ENCODE data around the gene NCKAP5. TPM values are rescaled to one million over a fixed set of nuclear protein-coding genes. Genes with fewer than 3 reads are reported as not detected.

The NCKAP5 gene
- total and polyA plus RNA-seq, 2 of the 13 experiments (the other 11 are each of a cell fraction or from before 2014, with no cell fraction given) = 0.01 TPM; not detected in 1

DNA sequence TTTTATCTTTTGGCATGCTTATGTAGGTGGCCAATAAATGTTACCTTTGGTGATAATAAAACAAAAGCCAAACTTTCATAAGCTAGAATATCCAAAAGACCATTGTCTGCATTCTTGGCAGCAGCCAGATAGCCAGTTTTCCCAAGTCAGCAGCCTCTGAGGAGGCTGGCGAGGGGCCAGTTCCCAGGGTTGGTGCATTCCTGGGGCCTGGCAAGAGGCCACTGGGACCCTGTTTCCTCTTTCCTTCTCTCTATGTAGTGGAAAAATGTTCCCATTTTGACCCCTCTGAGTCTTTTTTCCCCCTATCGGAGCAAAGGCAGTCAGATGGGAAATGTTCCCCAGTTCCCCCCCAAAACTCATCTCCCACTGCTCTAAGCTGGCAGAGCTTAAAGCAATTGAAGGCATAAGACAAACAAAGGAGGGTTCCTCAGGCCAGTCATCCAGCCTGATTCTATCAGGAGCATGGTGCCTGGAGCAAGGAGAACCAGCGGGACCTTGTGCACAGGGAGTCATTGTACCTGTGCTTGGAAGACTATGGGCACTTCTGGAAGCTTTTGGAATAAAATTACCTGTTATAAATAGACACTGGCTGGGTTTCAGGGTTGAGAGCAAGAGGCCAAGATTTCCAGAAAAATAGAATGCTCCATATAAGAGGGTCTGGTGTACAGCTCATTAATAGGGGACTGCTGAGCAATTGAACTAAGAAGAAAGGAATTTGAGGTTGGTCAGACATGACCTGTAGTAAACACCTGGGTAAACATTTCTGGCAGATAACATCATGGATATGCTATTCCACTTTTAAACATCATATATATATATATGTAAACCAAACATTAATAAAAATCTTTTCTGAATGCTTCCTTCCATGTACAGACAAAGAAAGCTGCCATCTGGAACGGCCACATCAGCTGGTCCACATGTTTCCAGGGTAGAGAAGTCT is 63.4 kb downstream of the NCKAP5 start:
- no peak for ATAC-seq
- 32% methylated on average over 4 of the region's 4 CpGs for WGBS (ENCODE audit: low lambda C conversion rate)
- no peak for FAIRE-seq
- no peak for DNase-seq (ENCODE audit: low spot score)
- Histone ChIP-seq H4K20me1 (ENCODE audit: insufficient read depth, low read length) (no peaks in the 10 kb centered on the region), H3K4me2 (ENCODE audit: low read depth, low read length) (no peak overlapping the region), H3K79me2 (ENCODE audit: insufficient read depth, low read length) (no peaks in the 10 kb centered on the region), H3K9ac (ENCODE audit: insufficient read depth, low read depth, low read length) (no peak overlapping the region), H3K27me3 (ENCODE audit: control insufficient read depth in 1 of 2, insufficient read depth in 2 of 2, low read length in 2 of 2) (no peaks in the 10 kb centered on the region), H3K36me3 (replicated peaks in 1 of 2; ENCODE audit: control insufficient read depth in 1 of 2, insufficient read depth in 2 of 2, low read length in 2 of 2) (no peaks in the 10 kb centered on the region), H3K4me3 (replicated peaks in 1 of 3; ENCODE audit: insufficient read depth in 1 of 3, low read depth in 2 of 3, low read length in 3 of 3) (no peak overlapping the region), H3K4me1 (ENCODE audit: insufficient read depth, low read length) (no peaks in the 10 kb centered on the region), H2AFZ (ENCODE audit: low read length) (no peak overlapping the region), H3K27ac (ENCODE audit: extremely low read length, insufficient read depth, low read length) (no peak overlapping the region), H3K9me3 (ENCODE audit: low read length) (no peaks in the 10 kb centered on the region)
- in situ Hi-C loops (cut with HindIII; ENCODE audit: extremely low pct_ligation_motif_present, low pct_unique_long_range_greater_than_20kb) (no loop called here), intact Hi-C loops (cut with micrococcal nuclease; ENCODE audit: unreplicated experiment) (no loop called here)
- TF ChIP-seq CREM (IDR thresholded peaks at IDR 0.05) = no peak
- TF ChIP-seq CREM (CRISPR knock-in tag; IDR thresholded peaks at IDR 0.05) = no peak
- no peak for TF ChIP-seq KLF12 (CRISPR knock-in tag; IDR thresholded peaks at IDR 0.05; ENCODE audit: borderline replicate concordance)
- no peak for TF ChIP-seq ELF1 (CRISPR knock-in tag; IDR thresholded peaks at IDR 0.05)
- no peak for TF ChIP-seq ZNF138 (CRISPR knock-in tag; IDR thresholded peaks at IDR 0.05; ENCODE audit: low read depth)
- TF ChIP-seq ZSCAN25 (CRISPR knock-in tag; IDR thresholded peaks at IDR 0.05) = no peak
- TF ChIP-seq ZNF3 (CRISPR knock-in tag; IDR thresholded peaks at IDR 0.05) = no peak
- no peak for TF ChIP-seq ZNF850 (CRISPR knock-in tag; conservative IDR thresholded peaks at IDR 0.05)
- BruUV-seq (replicated peaks) = no TSS peak
- ChIA-PET CTCF (ENCODE audit: low intra/inter-chr PET ratio, low total read pairs) (no interaction called here), POLR2A (no interaction called here)

DNA sequence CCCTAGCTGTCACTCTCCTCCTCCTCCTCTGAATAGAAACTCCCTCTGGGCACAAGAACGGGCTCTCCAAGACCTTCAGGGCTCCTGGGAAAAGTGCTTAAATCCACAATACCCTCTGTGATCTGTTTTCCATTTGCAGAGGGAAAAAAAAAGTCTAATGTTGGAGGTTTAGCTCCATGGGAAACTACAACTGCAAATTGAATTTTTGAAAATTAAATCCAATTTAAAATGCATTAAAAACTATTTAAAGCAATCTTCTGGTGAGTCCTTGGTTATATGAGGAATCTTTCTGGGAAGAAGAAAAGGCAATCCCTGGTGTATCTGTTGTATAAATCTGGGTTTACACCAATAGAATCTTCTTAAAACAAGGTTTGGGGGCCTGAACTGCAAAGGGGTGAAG is 64.3 kb downstream of the NCKAP5 start:
- ChIA-PET CTCF (ENCODE audit: low intra/inter-chr PET ratio, low total read pairs) (no interaction called here), POLR2A (no interaction called here)
- no TSS peak for BruUV-seq (replicated peaks)
- no peak for DNase-seq (ENCODE audit: low spot score)
- Histone ChIP-seq H3K4me3 (replicated peaks in 1 of 3; ENCODE audit: insufficient read depth in 1 of 3, low read depth in 2 of 3, low read length in 3 of 3) (no peak overlapping the region), H3K27ac (ENCODE audit: extremely low read length, insufficient read depth, low read length) (no peak overlapping the region), H3K36me3 (replicated peaks in 1 of 2; ENCODE audit: control insufficient read depth in 1 of 2, insufficient read depth in 2 of 2, low read length in 2 of 2) (no peaks in the 10 kb centered on the region), H3K9ac (ENCODE audit: insufficient read depth, low read depth, low read length) (no peak overlapping the region), H3K4me2 (ENCODE audit: low read depth, low read length) (no peak overlapping the region), H3K79me2 (ENCODE audit: insufficient read depth, low read length) (no peaks in the 10 kb centered on the region), H3K9me3 (ENCODE audit: low read length) (no peaks in the 10 kb centered on the region), H2AFZ (ENCODE audit: low read length) (no peak overlapping the region), H3K27me3 (ENCODE audit: control insufficient read depth in 1 of 2, insufficient read depth in 2 of 2, low read length in 2 of 2) (no peaks in the 10 kb centered on the region), H4K20me1 (ENCODE audit: insufficient read depth, low read length) (no peaks in the 10 kb centered on the region), H3K4me1 (ENCODE audit: insufficient read depth, low read length) (no peaks in the 10 kb centered on the region)
- WGBS (ENCODE audit: low lambda C conversion rate) = 0% methylated on average over 1 of the region's 1 CpG
- in situ Hi-C loops (cut with HindIII; ENCODE audit: extremely low pct_ligation_motif_present, low pct_unique_long_range_greater_than_20kb) = no loop called here
- intact Hi-C loops (cut with micrococcal nuclease; ENCODE audit: unreplicated experiment) = no loop called here
- ATAC-seq = no peak
- no peak for FAIRE-seq
- no peak for TF ChIP-seq FOXA3 (CRISPR knock-in tag; IDR thresholded peaks at IDR 0.05)
- TF ChIP-seq, protein P1, sequence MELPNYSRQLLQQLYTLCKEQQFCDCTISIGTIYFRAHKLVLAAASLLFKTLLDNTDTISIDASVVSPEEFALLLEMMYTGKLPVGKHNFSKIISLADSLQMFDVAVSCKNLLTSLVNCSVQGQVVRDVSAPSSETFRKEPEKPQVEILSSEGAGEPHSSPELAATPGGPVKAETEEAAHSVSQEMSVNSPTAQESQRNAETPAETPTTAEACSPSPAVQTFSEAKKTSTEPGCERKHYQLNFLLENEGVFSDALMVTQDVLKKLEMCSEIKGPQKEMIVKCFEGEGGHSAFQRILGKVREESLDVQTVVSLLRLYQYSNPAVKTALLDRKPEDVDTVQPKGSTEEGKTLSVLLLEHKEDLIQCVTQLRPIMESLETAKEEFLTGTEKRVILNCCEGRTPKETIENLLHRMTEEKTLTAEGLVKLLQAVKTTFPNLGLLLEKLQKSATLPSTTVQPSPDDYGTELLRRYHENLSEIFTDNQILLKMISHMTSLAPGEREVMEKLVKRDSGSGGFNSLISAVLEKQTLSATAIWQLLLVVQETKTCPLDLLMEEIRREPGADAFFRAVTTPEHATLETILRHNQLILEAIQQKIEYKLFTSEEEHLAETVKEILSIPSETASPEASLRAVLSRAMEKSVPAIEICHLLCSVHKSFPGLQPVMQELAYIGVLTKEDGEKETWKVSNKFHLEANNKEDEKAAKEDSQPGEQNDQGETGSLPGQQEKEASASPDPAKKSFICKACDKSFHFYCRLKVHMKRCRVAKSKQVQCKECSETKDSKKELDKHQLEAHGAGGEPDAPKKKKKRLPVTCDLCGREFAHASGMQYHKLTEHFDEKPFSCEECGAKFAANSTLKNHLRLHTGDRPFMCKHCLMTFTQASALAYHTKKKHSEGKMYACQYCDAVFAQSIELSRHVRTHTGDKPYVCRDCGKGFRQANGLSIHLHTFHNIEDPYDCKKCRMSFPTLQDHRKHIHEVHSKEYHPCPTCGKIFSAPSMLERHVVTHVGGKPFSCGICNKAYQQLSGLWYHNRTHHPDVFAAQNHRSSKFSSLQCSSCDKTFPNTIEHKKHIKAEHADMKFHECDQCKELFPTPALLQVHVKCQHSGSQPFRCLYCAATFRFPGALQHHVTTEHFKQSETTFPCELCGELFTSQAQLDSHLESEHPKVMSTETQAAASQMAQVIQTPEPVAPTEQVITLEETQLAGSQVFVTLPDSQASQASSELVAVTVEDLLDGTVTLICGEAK (IDR thresholded peaks at IDR 0.05) = no peak
- TF ChIP-seq, protein P1 (CRISPR knock-in tag; IDR thresholded peaks at IDR 0.05) = no peak

All from HepG2 (cell line).